K562 (cell line): Measurements from ENCODE around the gene MAP2. TPM values are rescaled to one million over a fixed set of nuclear protein-coding genes. Genes with fewer than 3 reads are reported as not detected.

Experiments
- ARNT ChIP-seq, 2 experiments: fragments of 450-650 bp; IDR thresholded peaks; 2 replicates each; pipeline ENCODE4 v1.6.1; 2016; ENCODE audit warnings: mild to moderate bottlenecking in 1 of 2
- ELK3 ChIP-seq: fragments of 450-650 bp; formaldehyde crosslinking; IDR thresholded peaks from 2 replicates; pipeline ENCODE4 v1.4.0; 2020; ENCODE audit warnings: mild to moderate bottlenecking
- FOXJ3 ChIP-seq: sonication (generic); formaldehyde crosslinking; IDR thresholded peaks from 2 replicates; pipeline ENCODE4 v1.4.0; 2020; ENCODE audit warnings: mild to moderate bottlenecking, missing genetic modification reagents
- polyA plus RNA-seq, 8 experiments: library from polyadenylated mRNA; depleted of rRNA in 4 of 8; stranded (reverse) in 5 of 8; unstranded in 3 of 8; fragments of >200 nt; fragmentation: Nextera tagmentation in 2 of 8; fragmentation: Illumina TruSeq in 1 of 8; extraction: Ambion mirVana in 2 of 8; extraction: Trizol in 1 of 8; gene quantifications; 2 replicates each; pipeline versions ENCODE4 v1.2.1 to v1.2.3, GENCODE V29; 2011 to 2014; ENCODE audit warnings: inconsistent platforms in 1 of 8, missing spikeins in 1 of 8
- total RNA-seq, 7 experiments: library from RNA; depleted of rRNA in 6 of 7; stranded (reverse); fragments of >200 nt in 6 of 7; fragmentation: Illumina TruSeq in 2 of 7; extraction: Trizol in 2 of 7; gene quantifications; 2 replicates each; pipeline versions ENCODE4 v1.2.1 to v1.2.3, GENCODE V29; 2011 to 2021; ENCODE audit warnings: low replicate concordance in 1 of 7
- TF ChIP-seq, protein P1 (sequence below), 2 experiments: fragments of 450-650 bp in 1 of 2; sonication (generic) in 1 of 2; formaldehyde crosslinking; conservative IDR thresholded peaks; 2 replicates each; pipeline versions ENCODE4 v1.4.0 to v1.8.1; 2020 to 2022; ENCODE audit warnings: mild to moderate bottlenecking in 1 of 2, missing genetic modification reagents in 1 of 2
- TF ChIP-seq, protein P2 (sequence below), 3 experiments: fragments of 200-800 bp in 1 of 3; fragments of 250-450 bp in 1 of 3; fragments of 450-650 bp in 1 of 3; sonication (Bioruptor Pico) in 1 of 3; sonication (Bioruptor generic) in 1 of 3; formaldehyde crosslinking in 1 of 3; IDR thresholded peaks; 2 replicates each; pipeline versions ENCODE4 v1.6.1 to v1.8.0; 2016 to 2022; ENCODE audit warnings: mild to moderate bottlenecking in 2 of 3, missing genetic modification characterization in 2 of 3, missing compliant biosample characterization in 1 of 3, moderate library complexity in 1 of 3

The MAP2 gene
- total and polyA plus RNA-seq, 9 of the 15 experiments (the other 6 are each of a cell fraction or from before 2014, with no cell fraction given) = 0.13 TPM; not detected in 8

DNA sequence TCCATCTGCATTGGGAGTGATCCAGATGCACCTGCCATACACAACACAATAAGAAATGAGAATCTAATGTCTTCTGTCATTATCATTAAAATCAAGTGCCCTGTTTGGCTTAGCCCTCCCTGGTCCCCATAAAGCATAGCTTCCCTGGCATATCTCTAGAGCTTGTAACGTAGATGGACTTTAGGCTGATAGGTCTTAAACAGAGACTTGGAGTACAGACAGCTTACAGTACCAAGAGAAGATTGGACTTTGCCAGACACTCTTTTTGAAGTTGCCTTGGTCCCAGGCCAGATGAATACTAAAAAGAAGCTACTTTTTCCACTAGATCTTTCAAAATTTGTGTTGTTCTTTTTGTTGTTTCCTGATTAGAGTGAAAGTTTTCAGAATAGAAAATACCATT lies 261.5 kb downstream of the MAP2 start (continued):
- TF ChIP-seq FOXJ3 (CRISPR knock-in tag) (no peak), ARNT (IDR thresholded peaks at IDR 0.05) (no peak), ELK3 (CRISPR knock-in tag) (no peak)
- TF ChIP-seq, protein P1, sequence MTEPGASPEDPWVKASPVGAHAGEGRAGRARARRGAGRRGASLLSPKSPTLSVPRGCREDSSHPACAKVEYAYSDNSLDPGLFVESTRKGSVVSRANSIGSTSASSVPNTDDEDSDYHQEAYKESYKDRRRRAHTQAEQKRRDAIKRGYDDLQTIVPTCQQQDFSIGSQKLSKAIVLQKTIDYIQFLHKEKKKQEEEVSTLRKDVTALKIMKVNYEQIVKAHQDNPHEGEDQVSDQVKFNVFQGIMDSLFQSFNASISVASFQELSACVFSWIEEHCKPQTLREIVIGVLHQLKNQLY (CRISPR knock-in tag; conservative IDR thresholded peaks at IDR 0.05) = no peak
- TF ChIP-seq, protein P2, sequence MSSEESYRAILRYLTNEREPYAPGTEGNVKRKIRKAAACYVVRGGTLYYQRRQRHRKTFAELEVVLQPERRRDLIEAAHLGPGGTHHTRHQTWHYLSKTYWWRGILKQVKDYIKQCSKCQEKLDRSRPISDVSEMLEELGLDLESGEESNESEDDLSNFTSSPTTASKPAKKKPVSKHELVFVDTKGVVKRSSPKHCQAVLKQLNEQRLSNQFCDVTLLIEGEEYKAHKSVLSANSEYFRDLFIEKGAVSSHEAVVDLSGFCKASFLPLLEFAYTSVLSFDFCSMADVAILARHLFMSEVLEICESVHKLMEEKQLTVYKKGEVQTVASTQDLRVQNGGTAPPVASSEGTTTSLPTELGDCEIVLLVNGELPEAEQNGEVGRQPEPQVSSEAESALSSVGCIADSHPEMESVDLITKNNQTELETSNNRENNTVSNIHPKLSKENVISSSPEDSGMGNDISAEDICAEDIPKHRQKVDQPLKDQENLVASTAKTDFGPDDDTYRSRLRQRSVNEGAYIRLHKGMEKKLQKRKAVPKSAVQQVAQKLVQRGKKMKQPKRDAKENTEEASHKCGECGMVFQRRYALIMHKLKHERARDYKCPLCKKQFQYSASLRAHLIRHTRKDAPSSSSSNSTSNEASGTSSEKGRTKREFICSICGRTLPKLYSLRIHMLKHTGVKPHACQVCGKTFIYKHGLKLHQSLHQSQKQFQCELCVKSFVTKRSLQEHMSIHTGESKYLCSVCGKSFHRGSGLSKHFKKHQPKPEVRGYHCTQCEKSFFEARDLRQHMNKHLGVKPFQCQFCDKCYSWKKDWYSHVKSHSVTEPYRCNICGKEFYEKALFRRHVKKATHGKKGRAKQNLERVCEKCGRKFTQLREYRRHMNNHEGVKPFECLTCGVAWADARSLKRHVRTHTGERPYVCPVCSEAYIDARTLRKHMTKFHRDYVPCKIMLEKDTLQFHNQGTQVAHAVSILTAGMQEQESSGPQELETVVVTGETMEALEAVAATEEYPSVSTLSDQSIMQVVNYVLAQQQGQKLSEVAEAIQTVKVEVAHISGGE (CRISPR knock-in tag; IDR thresholded peaks at IDR 0.05) = no peak
